GM23338 (cell line): Measurements from ENCODE around the gene FHL2. TPM values are rescaled to one million over a fixed set of nuclear protein-coding genes. Genes with fewer than 3 reads are reported as not detected.

Experiments used
- ATAC-seq: fragments of 200-7000 bp; cut with Tn5 transposase; 3 replicates; pipeline ENCODE4 v1.9.1; 2020
- DNase-seq: peaks from one replicate; pipeline ENCODE4 v3.0.0-alpha.2; 2015; ENCODE audit warnings: low spot score
- H2AFZ ChIP-seq: fragments of 200-600 bp; sonication (generic); 2 replicates; pipeline ENCODE4 v1.8.0; 2016; ENCODE audit warnings: antibody characterized with exemption, mild to moderate bottlenecking, moderate library complexity
- H3F3A ChIP-seq: fragments of 200-600 bp; sonication (generic); replicated peaks from 2 replicates; pipeline ENCODE4 v1.8.0; 2017; ENCODE audit warnings: antibody characterized with exemption, mixed run types, low read depth
- H3K27ac ChIP-seq: fragments of 200-600 bp; sonication (generic); 2 replicates; pipeline ENCODE4 v1.6.1; 2016; ENCODE audit warnings: low read depth
- H3K27me3 ChIP-seq: fragments of 200-600 bp; sonication (generic); 2 replicates; pipeline ENCODE4 v1.8.0; 2016; ENCODE audit warnings: mild to moderate bottlenecking, mixed run types, moderate library complexity; ENCODE audit not compliant: insufficient read depth
- H3K36me3 ChIP-seq: fragments of 200-600 bp; sonication (generic); 2 replicates; pipeline ENCODE4 v1.8.0; 2016; ENCODE audit warnings: mild to moderate bottlenecking; ENCODE audit not compliant: insufficient read depth
- H3K4me1 ChIP-seq: fragments of 200-600 bp; sonication (generic); 2 replicates; pipeline ENCODE4 v1.8.0; 2016; ENCODE audit warnings: mild to moderate bottlenecking, moderate library complexity; ENCODE audit not compliant: insufficient read depth
- H3K4me2 ChIP-seq: fragments of 200-600 bp; sonication (generic); 2 replicates; pipeline ENCODE4 v1.7.1; 2017; ENCODE audit warnings: mixed run types
- H3K4me3 ChIP-seq: fragments of 200-600 bp; sonication (generic); 2 replicates; pipeline ENCODE4 v1.6.1; 2016; ENCODE audit warnings: mixed run types
- H3K79me2 ChIP-seq: fragments of 200-600 bp; sonication (generic); replicated peaks from 2 replicates; pipeline ENCODE4 v1.8.0; 2017; ENCODE audit warnings: mild to moderate bottlenecking; ENCODE audit not compliant: insufficient read depth
- H3K9me2 ChIP-seq: fragments of 200-600 bp; sonication (generic); 2 replicates; pipeline ENCODE4 v1.8.0; 2017; ENCODE audit not compliant: insufficient read depth
- H4K20me1 ChIP-seq: fragments of 200-600 bp; sonication (generic); replicated peaks from 2 replicates; pipeline ENCODE4 v1.8.0; 2017; ENCODE audit warnings: mild to moderate bottlenecking; ENCODE audit not compliant: insufficient read depth
- H3K27ac Mint-ChIP-seq: 2 replicates; pipeline ENCODE4 v1.8.0; 2020; ENCODE audit warnings: inconsistent platforms, mild to moderate bottlenecking, moderate library complexity, mixed read lengths
- H3K27me3 Mint-ChIP-seq: 3 replicates; pipeline ENCODE4 v1.8.0; 2022; ENCODE audit warnings: low read depth, mild to moderate bottlenecking, moderate library complexity, mixed read lengths, inconsistent platforms; ENCODE audit not compliant: insufficient read depth, poor library complexity
- H3K36me3 Mint-ChIP-seq: 3 replicates; pipeline ENCODE4 v1.8.0; 2021; ENCODE audit warnings: low read depth, mild to moderate bottlenecking, inconsistent platforms, moderate library complexity, mixed read lengths
- H3K4me1 Mint-ChIP-seq: 3 replicates; pipeline ENCODE4 v1.8.0; 2020; ENCODE audit warnings: mild to moderate bottlenecking, inconsistent platforms, mixed read lengths
- H3K4me3 Mint-ChIP-seq: 3 replicates; pipeline ENCODE4 v1.8.0; 2021; ENCODE audit warnings: moderate library complexity, mild to moderate bottlenecking, inconsistent platforms, mixed read lengths
- H3K9me3 Mint-ChIP-seq: 3 replicates; pipeline ENCODE4 v1.8.0; 2020; ENCODE audit warnings: moderate library complexity, mild to moderate bottlenecking, inconsistent platforms, mixed read lengths
- CREB1 ChIP-seq: fragments of 250-450 bp; sonication (Bioruptor Pico); IDR thresholded peaks from 2 replicates; pipeline ENCODE4 v1.5.0; 2020; ENCODE audit warnings: low read depth, mild to moderate bottlenecking, moderate library complexity
- CTCF ChIP-seq, 2 experiments: fragments of 200-600 bp in 1 of 2; sonication (generic) in 1 of 2; conservative IDR thresholded peaks; 2 replicates each; pipeline versions ENCODE4 v1.5.1 to v1.6.1; 2016 to 2017; ENCODE audit warnings: antibody characterized with exemption in 2 of 2, low read depth in 2 of 2, mild to moderate bottlenecking in 2 of 2, moderate library complexity in 1 of 2
- EZH2 ChIP-seq: fragments of 200-600 bp; sonication (generic); IDR thresholded peaks from one replicate; pipeline ENCODE4 v1.8.0; 2017; ENCODE audit warnings: antibody characterized with exemption, mild to moderate bottlenecking, low read depth; ENCODE audit not compliant: unreplicated experiment
- EZH2phosphoT487 ChIP-seq: fragments of 200-600 bp; sonication (generic); IDR thresholded peaks from one replicate; pipeline ENCODE4 v1.8.1; 2018; ENCODE audit warnings: antibody characterized with exemption; ENCODE audit not compliant: unreplicated experiment
- POLR2AphosphoS5 ChIP-seq: IDR thresholded peaks from 2 replicates; pipeline ENCODE4 v1.6.1; 2016; ENCODE audit warnings: antibody characterized with exemption, low read depth
- REST ChIP-seq: IDR thresholded peaks from one replicate; pipeline ENCODE4 v1.6.1; 2018; ENCODE audit warnings: antibody characterized with exemption; ENCODE audit not compliant: unreplicated experiment
- STAT1 ChIP-seq: IDR thresholded peaks from one replicate; pipeline ENCODE4 v1.6.1; 2016; ENCODE audit warnings: antibody characterized with exemption; ENCODE audit not compliant: unreplicated experiment
- ZNF331 ChIP-seq: fragments of 250-450 bp; sonication (Bioruptor Pico); IDR thresholded peaks from 2 replicates; pipeline ENCODE4 v1.5.0; 2020; ENCODE audit warnings: low read depth, mild to moderate bottlenecking, moderate library complexity
- polyA plus RNA-seq: library from polyadenylated mRNA; unstranded; fragments of >200 nt; fragmentation: Nextera tagmentation; extraction: Ambion mirVana; gene quantifications from 2 replicates; pipeline ENCODE4 v1.2.1, GENCODE V29; 2016
- total RNA-seq: library from RNA; depleted of rRNA; stranded (reverse); fragments of >200 nt; shearing (Covaris generic); gene quantifications from 2 replicates; pipeline ENCODE4 v1.2.3, GENCODE V29; 2014

FHL2 gene
- total and polyA plus RNA-seq, 2 experiments from 2014 or later = 29.0 to 30.9 TPM

GRCh38 chr2:105376789-105377240 is 22.0 kb downstream of the FHL2 start (continued):
- TF ChIP-seq CTCF (conservative IDR thresholded peaks at IDR 0.05; ENCODE audit: low read depth in 2 of 2) = no peak
- no peak for TF ChIP-seq REST

GRCh38 chr2:105376010-105376409 is 22.8 kb downstream of the FHL2 start:
- H3K27ac Mint-ChIP-seq = no peak overlapping the region
- no peak overlapping the region for H3K4me3 ChIP-seq
- no peak overlapping the region for H3K4me2 ChIP-seq
- DNase-seq (no peak), ATAC-seq (no peak)
- no peaks in the 10 kb centered on the region for H3K4me1 ChIP-seq
- no peaks in the 10 kb centered on the region for H3K9me3 Mint-ChIP-seq
- no peaks in the 10 kb centered on the region for H3F3A ChIP-seq
- H3K36me3 Mint-ChIP-seq = peaks cover 8% of the 10 kb centered on the region
- H3K36me3 ChIP-seq = no peaks in the 10 kb centered on the region
- no peaks in the 10 kb centered on the region for H4K20me1 ChIP-seq
- no peak overlapping the region for H3K4me3 Mint-ChIP-seq
- H3K4me1 Mint-ChIP-seq = no peaks in the 10 kb centered on the region
- H2AFZ ChIP-seq = no peak overlapping the region
- H3K27me3 Mint-ChIP-seq = no peaks in the 10 kb centered on the region
- H3K79me2 ChIP-seq = 0 out of 2 replicates have a peak, but pooled peaks cover 2% of the 10 kb centered on the region
- H3K9me2 ChIP-seq = no peaks in the 10 kb centered on the region
- H3K27me3 ChIP-seq = no peaks in the 10 kb centered on the region
- H3K27ac ChIP-seq = no peak overlapping the region
- TF ChIP-seq EZH2phosphoT487 (no peak), CREB1 (no peak), CTCF (conservative IDR thresholded peaks at IDR 0.05; ENCODE audit: low read depth in 2 of 2) (no peak), STAT1 (no peak), POLR2AphosphoS5 (no peak), EZH2 (no peak), ZNF331 (CRISPR knock-in tag) (no peak), REST (no peak)
